NCI-H748 (cell line): ENCODE results near the gene PPIE.
"Not testable (repeated sequence)": the region's sequence is repeated elsewhere in the genome, so short reads cannot be mapped to it uniquely, and the experiment has no call there.

Source experiments
- DNase-seq: peaks from one replicate; lab custom pipeline; 2025; ENCODE audit not compliant: unreplicated experiment; lab: John Stamatoyannopoulos, UW

Gene PPIE

GRCh38 chr1:39757501-39757900 is 18.8 kb downstream of the PPIE start:
- no peak for DNase-seq

GRCh38 chr1:39758556-39759435 is 20.1 kb downstream of the PPIE start:
- peak; percentile 64 for DNase-seq

GRCh38 chr1:39759436-39759726 is 20.7 kb downstream of the PPIE start:
- DNase-seq, result no peak

GRCh38 chr1:39760074-39761008 is 21.7 kb downstream of the PPIE start:
- no peak for DNase-seq

GRCh38 chr1:39761016-39761415 is 22.3 kb downstream of the PPIE start:
- no peak for DNase-seq

GRCh38 chr1:39761557-39762260 is 23.0 kb downstream of the PPIE start:
- no peak for DNase-seq

GRCh38 chr1:39762550-39763540 is 24.2 kb downstream of the PPIE start:
- no peak for DNase-seq

GRCh38 chr1:39763619-39764374 is 25.1 kb downstream of the PPIE start:
- DNase-seq, result not testable (repeated sequence)

- not testable (repeated sequence) for DNase-seq
These were observed 25.8 kb downstream of the PPIE start for GRCh38 chr1:39764512-39764911.

GRCh38 chr1:39766466-39766865 is 27.8 kb downstream of the PPIE start:
- not testable (repeated sequence) for DNase-seq

GRCh38 chr1:39769502-39769901 is 30.8 kb downstream of the PPIE start:
- not testable (repeated sequence) for DNase-seq

- not testable (repeated sequence) for DNase-seq
These were observed 31.7 kb downstream of the PPIE start for GRCh38 chr1:39770100-39771021.

- not testable (repeated sequence) for DNase-seq
These were observed 32.4 kb downstream of the PPIE start, which contains the start of gene OXCT2 for GRCh38 chr1:39771022-39771532. Gene OXCT2 (minus strand): TSS chr1:39771348. CDS start chr1:39771255, 93 bp downstream.

GRCh38 chr1:39773369-39773979 is 34.8 kb downstream of the PPIE start:
- DNase-seq, result not testable (repeated sequence)

GRCh38 chr1:39775141-39775540 is 36.5 kb downstream of the PPIE start:
- not testable (repeated sequence) for DNase-seq

GRCh38 chr1:39775676-39776399 is 37.2 kb downstream of the PPIE start:
- not testable (repeated sequence) for DNase-seq

GRCh38 chr1:39776400-39776713 is 37.7 kb downstream of the PPIE start:
- no peak for DNase-seq
